ENCODE measurements around the gene DOCK1. TPM values are rescaled to one million over a fixed set of nuclear protein-coding genes. Genes with fewer than 3 reads are reported as not detected.
"Not testable (repeated sequence)": the region's sequence is repeated elsewhere in the genome, so short reads cannot be mapped to it uniquely, and the experiment has no call there.

The DOCK1 gene
- total RNA-seq, 1 donor from 2014 or later = 0.86 TPM

- intact Hi-C loops (cut with micrococcal nuclease) = no loop called here
These were observed 354.1 kb downstream of the DOCK1 start for GRCh38 chr10:127259347-127259746.

GRCh38 chr10:127262606-127263005 lies 357.4 kb downstream of the DOCK1 start:
- intact Hi-C loops (cut with micrococcal nuclease) = no loop called here

- intact Hi-C loops (cut with micrococcal nuclease) = no loop called here
These were observed 360.1 kb downstream of the DOCK1 start for GRCh38 chr10:127265288-127265687.

GRCh38 chr10:127266431-127266830 lies 361.2 kb downstream of the DOCK1 start:
- intact Hi-C loops (cut with micrococcal nuclease) = no loop called here

GRCh38 chr10:127267442-127267841 lies 362.2 kb downstream of the DOCK1 start:
- intact Hi-C loops (cut with micrococcal nuclease) = no loop called here

GRCh38 chr10:127272076-127272475 lies 366.8 kb downstream of the DOCK1 start:
- intact Hi-C loops (cut with micrococcal nuclease) = no loop called here

GRCh38 chr10:127275272-127275671 lies 370.0 kb downstream of the DOCK1 start:
- intact Hi-C loops (cut with micrococcal nuclease) = no loop called here

- intact Hi-C loops (cut with micrococcal nuclease) = no loop called here
These were observed 370.7 kb downstream of the DOCK1 start for GRCh38 chr10:127275793-127276450.

- intact Hi-C loops (cut with micrococcal nuclease) = no loop called here
These were observed 371.7 kb downstream of the DOCK1 start for GRCh38 chr10:127276794-127277462.

- intact Hi-C loops (cut with micrococcal nuclease) = no loop called here
These were observed 372.8 kb downstream of the DOCK1 start for GRCh38 chr10:127278001-127278400.

GRCh38 chr10:127279334-127279774 lies 374.1 kb downstream of the DOCK1 start:
- intact Hi-C loops (cut with micrococcal nuclease) = no loop called here

GRCh38 chr10:127280446-127280845 lies 375.2 kb downstream of the DOCK1 start:
- intact Hi-C loops (cut with micrococcal nuclease) = no loop called here

- intact Hi-C loops (cut with micrococcal nuclease) = no loop called here
These were observed 377.8 kb downstream of the DOCK1 start for GRCh38 chr10:127283017-127283416.

- intact Hi-C loops (cut with micrococcal nuclease) = no loop called here
These were observed 378.3 kb downstream of the DOCK1 start for GRCh38 chr10:127283576-127283975.

- intact Hi-C loops (cut with micrococcal nuclease) = no loop called here
These were observed 385.6 kb downstream of the DOCK1 start for GRCh38 chr10:127290850-127291249.

- intact Hi-C loops (cut with micrococcal nuclease) = no loop called here
These were observed 386.1 kb downstream of the DOCK1 start for GRCh38 chr10:127291329-127291728.

- intact Hi-C loops (cut with micrococcal nuclease) = loop anchor here (2.0 kb wide), 3 partner anchors 38 to 1574 kb away; partner anchors contain the start of gene EDRF1
These were observed 387.7 kb downstream of the DOCK1 start for GRCh38 chr10:127292888-127293287.

- intact Hi-C loops (cut with micrococcal nuclease) = loop anchor here (2.0 kb wide), 3 partner anchors 39 to 1575 kb away; partner anchors contain the start of gene EDRF1
These were observed 388.4 kb downstream of the DOCK1 start for GRCh38 chr10:127293640-127294039.

GRCh38 chr10:127296696-127297095 lies 391.5 kb downstream of the DOCK1 start:
- intact Hi-C loops (cut with micrococcal nuclease) = no loop called here

- intact Hi-C loops (cut with micrococcal nuclease) = no loop called here
These were observed 393.2 kb downstream of the DOCK1 start for GRCh38 chr10:127298381-127298780.

- intact Hi-C loops (cut with micrococcal nuclease) = not testable (repeated sequence)
These were observed 394.0 kb downstream of the DOCK1 start for GRCh38 chr10:127299192-127299591.

GRCh38 chr10:127299956-127300689 lies 394.9 kb downstream of the DOCK1 start:
- intact Hi-C loops (cut with micrococcal nuclease) = no loop called here

Data from T-helper 1 cell treated with Interleukin-12 subunit alpha and Interleukin-12 subunit beta and Interleukin-4 antibody, amounts not matched to agents 30 ng/mL and 1 ng/mL, for 36 hours (primary cell).